ENCODE measurements around the gene CLEC7A. TPM values are rescaled to one million over a fixed set of nuclear protein-coding genes. Genes with fewer than 3 reads are reported as not detected.

Gene CLEC7A
- 3.1 TPM for total RNA-seq
- long read RNA-seq, result 0 reads

DNA sequence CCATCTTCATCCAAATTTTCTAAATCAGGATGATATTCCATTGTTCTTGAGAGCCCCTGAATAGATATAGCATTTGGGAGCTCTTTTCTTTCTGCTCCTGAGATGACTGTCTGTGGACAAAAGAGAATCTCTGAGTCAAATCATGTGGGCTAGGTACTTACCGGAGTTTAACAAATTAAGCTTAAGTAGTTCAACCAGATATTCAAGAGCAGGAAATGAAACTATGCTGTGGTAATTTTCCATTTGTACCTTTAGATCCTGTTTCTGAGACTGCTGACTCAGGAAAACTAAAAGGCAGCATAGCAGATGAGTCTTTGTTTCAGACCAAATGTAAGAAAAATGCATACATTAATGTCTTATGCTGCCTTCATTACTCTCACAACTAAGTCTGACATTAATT, at the start of gene CLEC7A:
CLEC7A (minus strand) TSS at position 158 of the 400 bp plus-strand sequence; CDS start at position 41, 117 bp downstream.
- ATAC-seq (no peak), DNase-seq (ENCODE audit: missing footprints) (no peak)
- intact Hi-C loops (cut with DNase I), result no loop called here

GRCh38 chr12:10179776-10180181, 49.8 kb upstream of the CLEC7A start:
- intact Hi-C loops (cut with DNase I), result no loop called here
- ATAC-seq (no peak), DNase-seq (ENCODE audit: missing footprints) (no peak)

DNA sequence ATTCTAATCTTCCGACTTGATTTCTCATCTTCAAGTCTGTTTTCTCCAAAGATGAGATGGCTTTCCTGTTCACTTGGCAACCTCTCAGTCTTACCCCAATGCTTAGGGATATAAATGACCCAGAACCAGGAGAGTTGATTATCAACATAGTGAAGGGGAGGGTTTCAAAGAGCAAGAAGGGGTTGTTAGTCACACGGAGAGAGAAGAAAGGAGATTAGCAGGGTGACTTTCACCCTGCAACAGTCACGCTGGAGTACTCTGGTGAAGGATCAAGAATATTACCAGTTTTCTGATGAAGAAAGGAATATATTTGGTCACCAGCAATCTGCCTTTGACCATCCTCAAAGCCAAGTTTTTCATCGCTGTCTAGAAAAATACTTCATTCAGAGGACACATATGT, 48.8 kb upstream of the CLEC7A start, which contains the start of gene TMEM52B:
TMEM52B (plus strand) TSS at position 212 of the 400 bp plus-strand sequence. CDS start 543 bp downstream, outside the sequence.
- intact Hi-C loops (cut with DNase I), result no loop called here
- DNase-seq (ENCODE audit: missing footprints) (no peak), ATAC-seq (no peak)

DNA sequence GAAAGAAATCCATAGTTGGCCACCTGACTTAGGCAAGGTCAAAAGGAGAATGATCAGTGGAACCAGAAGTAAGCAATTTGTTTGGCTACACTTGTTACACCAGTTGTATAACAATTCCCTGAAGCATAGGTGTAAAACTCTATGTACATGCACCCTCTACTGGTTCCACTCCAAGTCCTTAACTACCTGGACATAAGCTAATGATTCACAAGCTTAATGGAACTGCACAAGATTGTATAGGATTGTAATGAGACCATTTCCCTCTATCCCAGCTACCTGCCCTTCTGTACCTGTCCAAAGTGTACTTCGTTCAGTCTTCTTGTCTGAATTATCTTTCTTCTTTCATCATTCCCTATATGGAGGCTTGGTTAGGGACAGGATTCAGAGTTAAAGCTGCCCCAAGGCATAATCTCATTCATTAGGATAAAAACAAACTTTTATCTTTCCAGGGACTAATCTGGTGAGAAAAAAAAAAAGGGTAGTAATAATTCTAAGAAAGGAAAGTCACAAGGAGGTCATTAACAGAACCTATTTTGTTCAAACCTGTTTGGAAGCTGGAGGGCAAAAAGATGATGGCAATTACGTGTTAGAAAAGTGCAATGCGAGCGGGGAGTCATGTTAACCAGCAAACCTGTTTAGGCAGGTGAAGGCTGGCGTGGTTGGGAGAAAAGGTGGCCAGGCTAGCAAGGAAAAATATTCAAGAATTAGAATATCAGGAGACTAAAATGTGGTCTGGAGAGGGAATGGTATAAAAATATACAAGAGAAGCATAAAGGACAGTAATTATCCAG, 46.0 kb upstream of the CLEC7A start:
- no peak for ATAC-seq
- intact Hi-C loops (cut with DNase I), result no loop called here
- DNase-seq (ENCODE audit: missing footprints), result no peak

DNA sequence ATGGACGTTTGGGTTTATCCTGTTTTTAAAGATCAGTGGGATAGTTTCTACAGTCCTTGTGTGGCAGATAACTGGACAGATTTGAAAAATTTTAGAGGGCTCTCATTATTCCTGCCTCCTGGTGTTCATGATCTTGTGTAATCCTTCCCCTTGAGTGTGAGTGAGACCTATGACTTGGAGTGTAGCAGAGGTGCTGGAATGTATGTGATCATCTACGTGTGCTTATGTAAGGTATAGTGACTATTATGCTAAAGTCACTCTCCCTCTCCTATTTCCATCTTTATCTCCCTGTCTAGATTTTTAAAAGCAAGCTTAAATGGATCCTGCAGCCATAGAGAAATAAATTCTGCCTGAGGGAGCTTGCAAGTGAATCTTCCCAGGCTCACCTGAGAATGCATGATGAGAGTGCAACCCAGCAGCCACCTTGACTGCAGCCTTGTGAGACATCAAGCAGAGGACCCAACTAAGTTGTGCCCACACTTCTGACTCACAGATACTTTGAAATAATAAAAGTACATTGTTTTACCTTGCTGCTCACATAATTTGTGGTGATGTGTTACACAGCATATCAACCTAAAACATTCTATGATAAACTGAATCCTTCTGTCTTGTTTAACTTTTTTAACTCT, 45.1 kb upstream of the CLEC7A start:
- intact Hi-C loops (cut with DNase I), result no loop called here
- DNase-seq (ENCODE audit: missing footprints) (no peak), ATAC-seq (no peak)

DNA sequence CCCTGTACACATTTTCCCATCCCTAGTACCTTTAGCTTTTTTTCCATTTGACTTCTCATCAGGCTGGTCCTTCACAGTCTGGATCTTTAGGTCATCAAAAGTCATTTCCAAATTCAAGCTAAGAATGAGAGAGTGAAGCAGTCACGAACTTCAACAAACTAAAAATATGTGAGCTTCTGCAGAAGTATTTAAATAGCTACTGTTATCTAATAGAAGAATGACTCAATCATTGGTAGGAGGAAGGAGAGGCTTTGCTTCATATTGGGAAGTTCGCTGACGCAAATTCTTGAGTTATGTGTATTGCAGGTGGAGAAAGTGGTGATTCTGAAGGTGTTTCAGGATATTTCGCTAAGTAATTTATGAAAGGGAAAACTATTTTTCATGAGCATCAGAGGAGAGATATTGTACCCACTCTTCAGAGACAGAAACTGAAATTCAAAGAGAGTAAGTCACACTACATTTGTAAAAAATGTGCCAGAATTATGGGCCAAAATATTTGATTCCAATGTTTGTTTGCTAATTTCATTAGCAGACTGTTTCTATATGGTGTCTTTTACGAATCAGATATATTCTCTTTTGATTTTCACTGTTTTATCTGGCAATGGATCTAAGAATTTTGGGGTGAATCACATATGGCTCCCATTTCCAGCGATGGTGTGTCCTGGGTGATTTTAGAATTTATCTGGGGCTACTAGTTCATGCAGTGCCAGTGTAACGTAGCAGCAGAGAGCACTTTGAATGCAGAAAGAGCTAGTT, 42.2 kb upstream of the CLEC7A start, which contains the start of gene OLR1:
OLR1 (minus strand) TSS at position 160 of the 756 bp plus-strand sequence; CDS start at position 105, 55 bp downstream.
- ATAC-seq (no peak), DNase-seq (ENCODE audit: missing footprints) (no peak)
- intact Hi-C loops (cut with DNase I), result no loop called here

DNA sequence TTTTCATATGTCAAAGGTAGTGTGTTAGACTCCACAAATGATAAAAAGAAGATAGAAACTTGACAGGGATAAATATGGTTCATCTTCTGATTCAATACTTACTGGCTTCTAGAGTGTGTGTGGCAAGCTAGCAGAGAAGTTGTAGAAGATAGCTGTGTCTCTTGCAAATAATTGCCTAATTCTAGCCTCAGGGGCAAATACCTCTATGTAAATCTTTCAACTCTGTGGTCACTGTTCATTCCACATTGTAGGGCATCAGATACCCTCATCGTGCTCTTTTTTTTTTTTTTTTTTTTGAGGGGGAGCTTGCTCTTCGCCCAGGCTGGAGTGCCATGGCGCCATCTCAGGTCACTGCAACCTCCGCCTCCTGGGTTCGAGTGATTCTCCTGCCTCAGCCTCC, 40.2 kb upstream of the CLEC7A start:
- ATAC-seq, result no peak
- intact Hi-C loops (cut with DNase I), result no loop called here
- no peak for DNase-seq (ENCODE audit: missing footprints)

GRCh38 chr12:10169104-10169503, 39.1 kb upstream of the CLEC7A start:
- intact Hi-C loops (cut with DNase I), result no loop called here
- DNase-seq (ENCODE audit: missing footprints), result no peak

GRCh38 chr12:10167599-10167998, 37.6 kb upstream of the CLEC7A start:
- intact Hi-C loops (cut with DNase I), result no loop called here
- DNase-seq (ENCODE audit: missing footprints), result no peak
- peak; percentile 71 for ATAC-seq

More at GRCh38 chr12:10169104-10169503, 39.1 kb upstream of the CLEC7A start:
- ATAC-seq, result no peak

DNA sequence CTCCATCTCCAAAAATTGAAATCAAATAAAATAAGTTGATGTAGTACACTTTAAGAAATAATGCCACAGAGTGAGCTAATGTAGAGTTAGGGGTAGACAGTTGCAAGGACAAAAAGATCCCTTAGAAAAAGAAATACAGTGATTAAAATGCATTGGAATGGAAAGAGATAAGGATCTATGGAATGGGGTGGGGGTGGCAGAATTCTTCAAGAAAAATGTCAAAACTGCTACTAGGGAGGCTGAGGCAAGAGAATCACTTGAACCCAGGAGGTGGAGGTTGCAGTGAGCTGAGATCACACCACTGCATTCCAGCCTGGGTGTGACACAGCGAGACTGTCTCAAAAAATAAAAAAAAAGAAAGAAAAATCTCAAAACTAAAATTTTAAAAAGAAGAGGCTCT, 35.4 kb upstream of the CLEC7A start:
- DNase-seq (ENCODE audit: missing footprints), result no peak
- intact Hi-C loops (cut with DNase I), result no loop called here
- ATAC-seq, result no peak

DNA sequence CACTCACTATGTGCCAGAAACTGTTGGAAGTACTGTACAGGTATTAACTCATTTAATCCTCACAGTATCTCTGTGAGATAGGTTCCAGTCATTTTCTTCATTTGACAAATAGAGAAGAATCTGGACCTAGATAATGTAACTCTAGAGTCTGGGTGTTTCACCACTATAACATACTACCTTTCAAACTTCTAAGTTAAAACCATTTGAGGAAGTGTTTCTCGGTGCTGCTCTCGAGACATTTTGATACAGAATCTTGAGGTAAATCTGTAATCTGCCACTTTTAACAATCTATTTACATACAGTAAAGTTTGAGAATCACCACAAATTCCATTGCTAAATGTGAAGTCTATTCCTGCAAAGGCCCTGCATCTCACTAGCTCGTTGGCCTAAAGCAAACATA, 33.1 kb upstream of the CLEC7A start:
- intact Hi-C loops (cut with DNase I), result no loop called here
- ATAC-seq (no peak), DNase-seq (ENCODE audit: missing footprints) (no peak)

DNA sequence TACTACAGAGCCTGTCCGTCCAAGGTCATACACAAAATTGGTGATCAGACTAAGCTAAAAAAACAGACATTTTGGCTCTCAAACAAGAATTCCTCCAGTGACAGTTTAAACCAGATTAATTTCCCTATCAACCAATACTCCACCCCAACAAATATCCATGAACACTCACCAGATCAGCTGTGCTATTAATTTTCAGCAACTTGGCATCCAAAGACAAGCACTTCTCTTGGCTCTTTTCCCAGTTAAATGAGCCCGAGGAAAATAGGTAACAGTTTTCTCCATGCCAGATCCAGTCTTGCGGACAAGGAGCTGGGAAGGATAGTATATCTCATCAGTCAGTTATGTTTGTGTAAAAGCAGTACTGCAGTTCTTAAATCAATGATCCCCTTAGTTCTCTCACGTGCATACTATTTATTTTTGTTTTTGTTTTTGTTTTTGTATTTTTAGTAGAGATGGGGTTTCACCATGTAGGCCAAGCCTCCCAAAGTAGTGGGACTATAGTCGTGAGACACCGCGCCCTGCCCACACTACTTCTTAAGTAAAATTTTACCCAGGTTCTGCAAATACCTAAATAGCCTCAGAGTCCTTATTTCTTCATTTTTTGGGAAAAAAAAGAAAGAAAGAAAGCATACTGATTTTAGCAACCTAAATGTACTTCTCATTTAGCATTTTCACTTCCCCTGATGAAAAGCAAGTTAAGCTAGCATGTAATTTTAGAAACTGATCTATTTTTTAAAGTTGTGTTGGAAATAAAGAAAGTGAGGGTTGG, 30.8 kb upstream of the CLEC7A start:
- intact Hi-C loops (cut with DNase I), result no loop called here
- ATAC-seq (peak; percentile 13), DNase-seq (ENCODE audit: missing footprints) (no peak)

- DNase-seq (ENCODE audit: missing footprints) (no peak), ATAC-seq (no peak)
- intact Hi-C loops (cut with DNase I), result loop anchor here (10.0 kb wide), 1 partner anchor 56 kb away; the partner anchor contains the start of gene GABARAPL1
These were observed 29.3 kb upstream of the CLEC7A start for GRCh38 chr12:10159280-10159679.

DNA sequence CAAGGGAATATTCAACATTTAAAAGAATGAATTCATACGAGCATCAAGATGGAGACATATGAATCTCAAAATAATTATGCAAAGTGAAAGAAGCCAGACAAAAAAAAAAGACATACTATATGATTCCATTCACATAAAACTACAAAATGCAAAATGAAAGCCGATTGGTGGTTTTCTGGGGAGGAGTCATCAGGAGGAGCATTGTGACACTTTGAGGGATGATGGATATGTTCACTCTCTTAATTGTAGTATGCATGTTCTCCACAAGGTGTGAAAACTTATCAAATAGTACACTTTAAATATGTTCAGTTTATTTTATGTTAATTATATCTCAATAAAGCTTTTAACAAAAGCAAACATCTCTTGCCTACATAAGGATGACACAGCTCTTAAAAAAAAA, 28.4 kb upstream of the CLEC7A start:
- intact Hi-C loops (cut with DNase I), result loop anchor here (10.0 kb wide), 1 partner anchor 56 kb away; the partner anchor contains the start of gene GABARAPL1
- ATAC-seq (no peak), DNase-seq (ENCODE audit: missing footprints) (no peak)

GRCh38 chr12:10155966-10156365, 26.0 kb upstream of the CLEC7A start:
- ATAC-seq (no peak), DNase-seq (ENCODE audit: missing footprints) (no peak)
- intact Hi-C loops (cut with DNase I), result loop anchor here (10.0 kb wide), 1 partner anchor 59 kb away; the partner anchor contains the start of gene GABARAPL1

DNA sequence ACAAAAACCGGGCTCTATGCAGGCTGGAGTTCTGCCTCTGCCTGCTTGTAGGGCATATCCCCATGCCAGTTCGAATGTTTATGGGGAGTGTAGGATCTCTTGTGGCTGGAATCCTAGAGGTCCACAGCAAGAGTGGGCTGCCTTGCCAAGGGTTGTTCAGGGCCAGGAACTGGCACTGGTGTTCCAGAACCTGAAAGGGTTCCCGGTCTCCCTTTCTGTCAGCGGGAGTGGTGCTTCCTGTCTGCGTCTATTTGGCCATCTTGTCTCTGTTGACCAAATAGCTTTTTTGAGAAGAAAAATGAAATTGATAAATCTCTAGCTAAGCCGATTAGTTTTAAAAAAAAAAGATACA, 24.1 kb upstream of the CLEC7A start:
- intact Hi-C loops (cut with DNase I), result loop anchor here (10.0 kb wide), 1 partner anchor 61 kb away; the partner anchor contains the start of gene GABARAPL1
- DNase-seq (ENCODE audit: missing footprints) (no peak), ATAC-seq (peak; percentile 49)

DNA sequence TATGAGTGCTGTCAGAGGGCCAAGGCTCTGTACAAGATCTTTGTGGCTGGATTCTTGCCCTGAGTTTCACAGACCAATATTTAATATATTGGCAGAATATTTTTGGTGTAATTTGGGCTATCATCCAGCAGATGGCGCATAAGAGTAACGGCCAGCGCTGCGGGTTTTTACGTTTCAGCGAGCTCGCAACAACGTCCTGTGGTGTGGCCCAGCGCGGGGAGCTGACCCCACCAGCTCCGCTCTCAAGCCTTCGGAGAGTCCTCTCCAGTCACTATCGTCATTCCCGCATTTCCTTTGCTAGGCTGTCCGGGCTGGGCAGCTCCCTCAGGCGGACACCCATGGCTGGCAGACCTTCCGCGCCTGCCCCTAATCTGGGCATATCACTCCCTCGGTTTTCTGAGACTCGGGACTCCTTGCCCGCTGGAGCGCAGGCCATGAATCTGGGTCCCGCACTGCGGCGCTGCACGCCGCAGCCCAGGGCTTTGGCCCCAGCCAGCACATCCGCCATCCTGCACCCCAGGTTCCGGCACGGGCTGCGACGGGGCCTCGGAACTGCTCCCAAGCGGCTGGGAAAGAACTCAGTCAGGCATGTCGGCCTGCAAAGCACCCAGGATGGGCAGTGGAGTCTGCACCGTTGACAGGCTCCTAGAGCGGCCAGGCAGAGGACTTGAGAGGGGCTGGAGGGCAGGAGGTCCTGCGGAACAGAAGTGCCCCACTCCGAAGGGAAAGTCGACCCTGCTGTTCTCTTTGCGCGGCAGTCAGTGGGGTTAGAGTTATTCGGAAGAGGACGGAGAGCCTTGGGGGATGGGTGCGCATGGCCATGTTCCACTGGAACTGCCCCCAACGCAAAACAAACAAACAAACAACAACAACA, 23.5 kb upstream of the CLEC7A start:
- DNase-seq (ENCODE audit: missing footprints) (peak; percentile 87), ATAC-seq (peak; percentile 93)
- intact Hi-C loops (cut with DNase I), result loop anchor here (1.0 to 10.0 kb wide), 2 partner anchors 37 to 61 kb away; partner anchors contain the start of gene GABARAPL1

Measured in Right ventricle myocardium inferior (tissue), 1 donor.